IPS DF 19.7 (cell line): ENCODE measurements around the gene STK25.

Experiments
- DNase-seq: peaks from one replicate; pipeline ENCODE4 v3.0.0-alpha.2; 2013; ENCODE audit warnings: low read depth, low spot score

STK25 gene

DNA sequence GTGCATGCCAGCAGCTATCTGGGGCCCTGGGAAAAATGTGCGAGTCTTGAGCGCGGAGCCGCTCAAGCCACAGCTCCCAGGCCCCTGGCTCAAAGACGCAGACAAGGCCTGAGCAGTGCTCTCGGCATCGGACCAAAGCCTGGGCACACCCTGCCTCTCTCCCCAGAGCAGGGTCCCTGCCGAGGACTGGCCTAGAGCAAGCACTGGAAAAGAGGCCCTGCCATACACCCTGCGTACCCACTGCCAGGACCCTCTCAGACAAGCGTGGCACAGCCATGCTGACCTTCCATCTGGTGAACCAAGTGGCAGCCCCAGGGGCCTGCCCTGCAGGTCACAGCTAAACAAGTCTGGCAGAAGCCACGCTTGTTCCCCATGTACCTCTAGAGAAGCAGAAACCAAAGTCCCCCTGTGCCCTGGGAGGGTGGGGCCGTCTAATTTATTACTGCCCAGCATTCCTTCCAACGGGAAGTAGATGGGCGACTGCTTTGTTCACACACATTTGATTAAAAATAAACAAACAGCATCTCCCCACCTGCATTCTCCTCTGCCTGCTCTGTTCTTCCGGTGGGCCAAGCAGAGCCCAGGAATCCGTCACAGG, 14.0 kb downstream of the STK25 start:
- DNase-seq: no peak

DNA sequence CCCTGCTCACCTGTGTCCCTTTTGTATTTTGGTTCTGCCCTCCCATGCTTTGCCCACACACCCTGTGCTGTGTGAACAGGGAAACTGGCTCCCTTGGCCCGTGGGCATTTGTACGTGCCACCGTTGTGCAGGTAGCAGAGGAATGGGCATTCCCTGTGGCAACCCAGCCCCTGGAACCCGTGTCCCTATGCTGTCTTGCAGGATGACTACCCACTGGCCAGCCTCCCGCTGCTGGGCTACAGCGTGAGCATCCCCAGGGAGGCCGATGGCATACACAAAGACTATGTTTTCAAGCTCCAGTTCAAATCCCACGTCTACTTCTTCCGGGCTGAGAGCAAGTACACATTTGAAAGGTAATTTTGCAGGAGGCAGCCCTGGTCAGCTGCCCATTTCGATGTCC, 15.3 kb downstream of the STK25 start:
- no peak for DNase-seq

DNA sequence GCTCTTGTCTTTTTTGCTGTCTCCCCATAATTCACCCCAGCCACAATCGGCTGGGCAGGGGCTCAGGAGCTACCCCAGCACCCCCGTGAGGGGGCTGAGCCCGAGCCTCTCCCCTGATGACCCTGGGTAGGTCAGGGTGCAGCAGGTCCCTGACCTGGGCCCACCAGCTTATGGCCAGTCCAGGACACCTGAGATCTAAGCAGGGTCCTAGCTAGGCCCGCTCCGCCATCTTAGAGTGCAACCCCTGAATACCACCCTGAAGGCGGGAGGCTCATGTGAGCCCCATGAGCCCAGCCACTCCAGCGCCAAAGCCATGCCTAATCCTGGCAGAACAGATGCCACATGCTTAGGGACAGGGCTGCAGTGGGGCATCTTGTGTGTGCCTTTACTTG, 16.2 kb downstream of the STK25 start:
- no peak for DNase-seq

DNA sequence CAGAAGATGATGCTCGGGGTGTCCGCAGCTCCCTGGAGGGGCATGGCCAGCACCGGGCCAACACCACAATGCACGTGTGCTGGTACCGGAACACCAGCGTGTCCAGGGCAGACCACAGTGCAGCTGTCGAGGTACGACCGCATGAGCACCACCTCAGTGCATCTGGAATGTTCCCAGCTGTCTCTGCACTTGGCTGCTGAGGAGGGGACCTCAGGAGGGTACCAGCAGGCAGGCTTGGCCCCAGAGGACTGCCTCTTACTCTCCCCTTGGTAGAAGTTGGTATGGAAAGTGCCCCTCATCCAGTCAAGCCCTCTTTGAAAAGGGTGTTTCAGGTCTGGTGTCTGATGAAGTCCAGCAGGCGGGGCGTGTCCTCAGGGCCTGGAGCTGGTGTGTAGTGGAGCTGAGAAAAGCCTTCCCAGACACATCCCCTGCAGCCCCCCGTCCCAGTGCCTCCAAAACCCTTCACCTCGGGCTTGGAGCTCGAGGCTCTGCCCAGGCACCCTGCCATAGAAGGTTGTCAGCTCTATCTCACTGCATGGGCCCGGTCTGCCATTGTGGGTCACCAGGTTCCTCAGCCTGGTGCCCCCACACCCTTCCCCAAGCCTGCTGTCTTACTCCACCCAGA, 16.7 kb downstream of the STK25 start:
- DNase-seq: no peak

DNA sequence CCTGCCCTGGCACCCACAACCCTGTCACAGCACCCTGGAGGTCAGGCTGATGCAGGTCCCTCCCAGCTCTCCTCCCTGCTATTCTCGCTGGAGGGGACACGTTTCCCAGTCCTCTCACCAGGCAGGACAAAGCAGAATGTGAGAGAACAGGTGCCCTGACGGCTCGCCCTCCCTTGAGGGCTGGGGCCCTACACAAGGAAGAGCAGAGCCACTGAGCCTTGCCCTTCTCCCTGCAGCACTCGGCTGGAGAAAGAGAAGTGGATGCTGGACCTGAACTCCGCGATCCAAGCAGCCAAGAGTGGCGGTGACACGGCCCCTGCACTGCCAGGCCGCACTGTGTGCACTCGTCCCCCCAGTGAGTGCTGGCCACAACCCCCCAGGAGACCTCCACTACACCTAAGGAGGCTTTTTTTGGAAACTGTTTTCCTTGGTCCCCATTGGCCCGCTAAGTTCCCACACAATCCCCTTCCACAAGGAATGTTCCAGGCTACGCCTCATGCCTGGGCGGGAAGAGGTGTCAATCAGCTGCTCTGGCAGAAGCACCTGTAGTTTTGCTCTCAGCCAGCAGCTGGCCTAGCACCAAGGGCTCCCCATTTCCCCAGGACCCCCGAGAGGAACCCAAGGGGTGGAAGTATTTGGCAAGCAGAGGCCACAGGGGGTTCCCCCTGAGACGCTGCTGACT, 17.4 kb downstream of the STK25 start:
- DNase-seq: no peak

DNA sequence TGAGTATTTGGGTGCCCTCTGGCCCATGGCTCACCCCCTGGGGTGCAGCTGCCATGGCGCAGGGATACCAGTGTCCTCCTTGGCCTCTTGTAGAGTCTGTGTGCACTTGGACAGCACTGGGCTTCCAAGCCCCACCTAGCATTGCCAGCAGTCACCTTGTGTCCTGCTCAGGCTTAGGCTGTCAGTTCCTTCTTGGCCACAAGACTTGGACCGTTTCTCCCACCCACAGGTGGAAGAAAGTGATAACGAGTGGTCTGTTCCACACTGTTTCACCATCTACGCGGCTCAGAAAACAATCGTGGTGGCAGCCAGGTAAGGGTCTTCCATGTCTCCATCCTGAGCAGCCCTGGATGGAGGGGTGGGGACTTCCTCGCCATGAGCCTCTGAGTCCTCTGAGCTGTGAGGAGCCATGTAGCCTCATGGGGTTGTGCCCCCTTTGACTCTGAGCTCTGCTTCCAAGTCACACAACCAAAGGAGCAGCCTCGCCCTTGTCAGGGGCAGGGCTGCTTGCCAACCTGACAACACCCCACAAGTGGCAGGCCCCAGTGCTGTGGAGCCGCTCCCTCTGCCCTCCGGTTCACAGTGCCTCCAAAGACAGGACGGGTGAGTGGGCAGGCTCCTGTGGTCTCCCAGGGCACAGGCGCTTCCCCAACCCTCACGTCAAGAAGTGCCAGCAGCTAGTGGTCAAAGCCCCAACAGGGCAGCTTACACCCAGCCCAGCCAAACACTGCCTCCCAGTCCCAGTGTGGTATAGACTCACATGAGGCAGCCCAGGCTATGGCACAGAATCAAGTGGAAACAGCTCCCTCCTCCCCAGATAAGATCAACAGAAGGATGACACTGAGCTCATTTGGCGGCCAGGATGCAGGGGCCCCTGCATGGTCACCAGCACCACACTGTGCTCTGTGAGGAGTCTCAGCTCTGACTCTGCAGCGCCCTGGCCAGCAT, 18.4 kb downstream of the STK25 start:
- DNase-seq: no peak

DNA sequence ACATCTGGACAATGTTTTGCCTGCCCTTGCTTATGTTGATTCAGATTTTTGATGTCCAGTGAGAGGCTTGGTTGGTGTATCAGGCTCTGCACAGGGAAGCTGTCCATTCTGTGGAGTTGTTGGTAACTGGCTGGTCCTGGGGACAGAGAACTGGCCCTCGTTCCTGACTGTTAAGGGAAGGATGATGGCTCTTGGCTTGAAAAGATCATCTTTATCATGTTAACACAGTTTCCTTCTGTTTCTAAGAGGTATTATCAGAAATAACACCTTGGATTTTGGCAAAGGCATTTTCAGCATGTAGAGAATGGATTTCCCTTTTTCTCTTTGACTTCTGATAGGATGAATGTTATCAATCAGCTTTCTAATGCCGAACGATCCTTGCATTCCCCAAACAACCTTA, 19.3 kb downstream of the STK25 start:
- DNase-seq: no peak

DNA sequence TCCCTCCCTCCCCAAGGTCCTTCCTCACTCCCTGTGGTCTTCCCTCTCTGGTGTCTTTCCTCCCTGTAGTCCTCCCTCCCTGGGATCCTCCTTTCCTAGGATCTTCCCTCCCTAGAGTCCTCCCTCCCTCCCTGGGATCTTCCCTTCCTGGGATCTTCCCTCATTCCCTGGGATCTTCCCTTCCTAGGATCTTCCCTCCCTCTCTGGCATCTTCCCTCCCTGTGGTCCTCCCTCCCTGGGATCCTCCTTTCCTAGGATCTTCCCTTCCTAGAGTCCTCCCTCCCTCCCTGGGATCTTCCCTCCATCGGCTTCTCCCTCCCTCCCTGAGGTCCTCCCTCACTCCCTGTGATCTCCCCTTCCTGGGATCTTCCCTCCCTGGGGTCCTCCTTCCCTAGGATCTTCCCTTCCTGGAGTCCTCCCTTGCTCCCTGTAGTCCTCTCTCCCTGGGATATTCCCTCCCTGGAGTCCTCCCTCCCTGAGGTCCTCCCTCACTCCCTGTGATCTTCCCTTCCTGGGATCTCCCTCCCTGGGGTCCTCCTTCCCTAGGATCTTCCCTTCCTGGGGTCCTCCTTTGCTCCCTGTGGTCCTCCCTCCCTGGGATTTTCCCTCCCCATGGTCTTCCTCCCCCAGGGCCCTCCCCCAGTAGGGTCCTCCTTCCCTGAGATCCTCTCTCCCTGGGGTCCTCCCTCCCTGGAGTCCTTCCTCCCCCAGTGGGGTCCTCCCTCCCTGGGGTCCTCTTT, 23.0 kb downstream of the STK25 start:
- no peak for DNase-seq

DNA sequence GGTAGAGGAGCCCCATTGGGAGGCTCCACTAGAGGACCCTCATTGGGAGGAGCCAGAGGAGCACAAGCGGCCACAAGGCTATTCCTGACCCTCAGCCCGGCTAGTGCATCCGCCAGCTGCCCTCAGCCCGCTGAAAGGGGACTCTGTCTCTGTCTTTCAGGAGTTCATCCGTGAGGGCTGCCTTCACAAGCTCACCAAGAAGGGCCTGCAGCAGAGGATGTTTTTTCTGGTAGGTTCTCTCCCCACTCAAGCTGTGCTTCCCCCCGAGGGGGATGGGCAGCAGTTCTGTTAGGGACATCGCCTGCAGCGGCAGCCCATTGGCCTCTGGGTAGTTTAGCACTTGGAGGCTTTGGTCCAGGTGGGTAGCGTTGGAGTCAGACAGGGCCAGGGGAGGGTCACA, 25.1 kb downstream of the STK25 start:
- no peak for DNase-seq

DNA sequence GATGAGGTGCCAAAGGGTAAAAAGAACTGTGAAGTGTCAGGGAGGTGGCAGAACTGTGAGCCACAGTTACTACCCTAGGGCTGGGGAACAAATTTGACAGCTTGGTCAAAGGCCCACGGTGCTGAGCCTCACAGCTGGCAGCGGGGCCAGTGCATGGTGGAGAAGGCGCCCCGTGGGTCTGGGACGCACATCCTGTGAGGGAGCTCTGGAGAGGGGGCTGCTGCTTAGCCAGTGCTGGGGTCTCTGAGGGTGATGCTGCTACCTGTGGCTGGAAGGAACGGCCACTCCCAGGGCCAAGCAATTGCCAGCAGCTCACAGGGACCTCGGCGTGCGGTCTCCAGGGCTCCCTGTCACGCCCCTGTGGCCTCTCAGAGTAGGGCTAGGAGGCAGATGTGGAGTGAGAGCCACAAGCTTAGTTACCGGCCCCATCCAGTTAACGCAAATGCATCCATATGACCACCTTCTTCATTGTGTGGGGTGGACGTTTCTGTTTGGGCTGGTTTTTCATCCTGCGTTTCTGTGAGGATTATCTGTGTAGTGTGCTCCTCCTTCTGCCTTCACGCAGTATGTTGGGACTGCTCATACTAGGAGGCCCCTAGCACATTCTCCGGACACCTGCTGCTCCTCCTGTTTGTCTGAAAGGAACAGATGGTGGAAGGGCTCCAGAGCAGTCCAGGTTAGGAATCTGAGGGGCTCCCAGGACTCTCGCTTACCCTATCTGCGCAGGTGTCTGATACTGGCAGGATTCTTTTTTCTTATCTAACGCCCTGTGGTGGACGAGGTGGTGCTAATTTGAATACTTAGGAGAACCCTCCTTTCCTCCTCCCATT, 26.0 kb downstream of the STK25 start:
- no peak for DNase-seq

DNA sequence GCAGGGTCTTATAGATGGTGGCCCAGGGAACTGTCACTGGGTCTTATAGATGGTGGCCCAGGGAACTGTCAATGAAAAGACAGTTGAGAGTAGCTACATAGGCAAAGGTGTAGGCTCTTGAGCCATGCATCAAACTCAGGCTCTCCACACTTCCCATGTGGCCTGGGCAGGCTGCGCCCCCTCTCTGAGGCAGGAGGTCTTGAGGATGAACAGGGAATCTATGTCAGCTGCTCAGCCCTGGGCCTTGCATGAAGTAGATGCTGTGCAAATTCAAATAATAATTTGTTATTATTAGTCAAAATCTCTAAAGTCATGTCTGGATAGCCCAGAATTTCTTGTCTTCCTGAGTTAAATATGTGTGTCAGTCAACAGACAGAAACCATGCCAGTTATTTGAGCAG, 26.7 kb downstream of the STK25 start:
- DNase-seq: no peak

DNA sequence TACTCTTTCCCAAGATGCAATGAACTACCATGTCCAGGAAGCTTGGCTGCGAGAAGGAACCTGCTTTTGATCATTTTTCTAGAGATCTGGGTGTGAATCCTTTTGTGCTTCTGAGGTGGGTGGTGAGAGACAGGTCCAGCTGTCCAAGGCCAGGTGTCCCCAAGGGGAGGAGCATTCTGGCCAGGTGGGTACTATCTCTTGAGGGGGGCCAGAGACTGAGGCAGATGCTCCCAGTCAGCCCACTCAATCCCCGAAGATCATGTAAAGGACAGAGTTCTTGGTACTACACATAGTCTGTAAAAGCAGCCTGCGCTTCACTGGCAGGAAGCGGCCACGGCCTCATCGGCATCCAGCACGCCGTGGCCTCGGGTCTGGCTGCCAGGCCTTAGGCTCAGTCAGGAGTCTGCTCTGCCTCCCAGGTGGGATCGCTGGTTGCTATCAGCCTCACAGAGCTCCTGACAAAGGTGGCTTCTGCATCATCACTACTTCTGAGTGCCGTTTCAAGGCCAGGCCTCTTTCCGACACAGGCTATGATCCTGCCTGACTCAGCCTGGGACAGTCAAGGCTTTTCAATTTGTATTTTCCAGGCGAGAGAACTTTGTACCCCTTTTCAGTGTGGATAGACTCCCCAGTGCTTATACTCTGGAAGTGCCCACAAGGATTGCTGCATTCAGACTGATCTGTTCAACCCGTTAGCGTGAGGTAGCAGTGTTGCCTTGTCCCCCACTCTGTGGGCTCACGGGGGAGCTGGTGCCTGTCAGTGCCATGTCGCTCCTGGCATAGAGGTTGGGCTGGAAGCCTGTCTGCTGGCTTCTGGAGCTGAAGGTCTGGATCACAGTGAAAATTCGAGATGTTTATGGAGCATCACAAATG, 29.1 kb downstream of the STK25 start:
- no peak for DNase-seq

DNA sequence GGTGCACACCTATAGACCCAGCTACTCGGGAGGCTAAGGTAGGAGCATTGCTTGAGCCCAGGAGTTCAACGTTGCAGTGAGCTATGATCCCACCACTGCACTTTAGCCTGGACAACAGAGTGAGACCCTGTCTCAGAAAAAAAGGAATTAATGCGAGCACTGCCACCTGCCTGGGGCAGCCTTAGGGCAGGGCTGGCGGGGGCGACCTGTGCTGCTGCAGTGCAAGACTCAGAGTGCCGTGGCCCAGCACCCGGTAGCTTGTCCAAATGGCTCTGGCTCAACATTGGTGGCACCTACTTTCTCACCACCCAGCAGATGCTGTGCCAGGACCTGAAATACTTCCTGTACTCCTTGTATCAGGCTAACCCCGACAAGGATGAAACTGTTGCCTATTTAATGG, 30.2 kb downstream of the STK25 start:
- DNase-seq: no peak

DNA sequence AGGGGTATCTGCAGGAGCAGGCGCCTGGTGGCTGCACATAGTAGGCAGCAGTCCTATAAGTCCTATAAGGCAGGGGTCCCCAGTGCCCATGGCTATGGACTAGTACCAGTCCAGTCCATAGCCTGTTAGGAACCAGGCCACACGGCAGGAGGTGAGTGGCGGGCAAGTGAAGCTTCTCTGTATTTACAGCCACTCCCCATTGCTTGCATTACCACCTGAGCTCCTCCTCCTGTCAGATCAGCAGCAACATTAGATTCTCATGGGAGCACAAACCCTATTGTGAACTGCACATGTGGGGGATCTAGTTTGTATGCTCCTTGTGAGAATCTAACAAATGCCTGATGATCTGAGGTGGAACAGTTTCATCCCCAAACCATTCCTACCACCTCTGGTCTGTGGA, 33.1 kb downstream of the STK25 start:
- DNase-seq: no peak

DNA sequence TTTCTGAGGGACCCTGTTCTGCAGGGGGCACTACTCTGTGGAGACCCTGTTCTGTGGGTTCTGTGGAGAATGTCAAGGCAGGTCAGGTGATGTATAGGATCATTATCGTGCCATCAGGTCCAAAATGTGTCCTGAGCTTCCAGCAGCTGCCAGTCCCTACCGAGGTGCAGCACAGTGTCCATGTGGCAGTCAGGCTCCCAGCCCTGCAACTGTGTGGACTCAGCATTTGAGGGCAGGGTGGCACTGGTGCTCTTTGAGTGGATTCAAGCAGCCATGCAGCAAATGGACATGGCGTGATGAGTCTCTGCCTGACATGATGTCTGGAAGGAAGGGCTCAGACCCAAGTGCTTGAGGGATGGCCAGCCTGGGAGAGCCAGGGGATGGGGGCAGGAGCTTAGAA, 35.0 kb downstream of the STK25 start:
- no peak for DNase-seq

DNA sequence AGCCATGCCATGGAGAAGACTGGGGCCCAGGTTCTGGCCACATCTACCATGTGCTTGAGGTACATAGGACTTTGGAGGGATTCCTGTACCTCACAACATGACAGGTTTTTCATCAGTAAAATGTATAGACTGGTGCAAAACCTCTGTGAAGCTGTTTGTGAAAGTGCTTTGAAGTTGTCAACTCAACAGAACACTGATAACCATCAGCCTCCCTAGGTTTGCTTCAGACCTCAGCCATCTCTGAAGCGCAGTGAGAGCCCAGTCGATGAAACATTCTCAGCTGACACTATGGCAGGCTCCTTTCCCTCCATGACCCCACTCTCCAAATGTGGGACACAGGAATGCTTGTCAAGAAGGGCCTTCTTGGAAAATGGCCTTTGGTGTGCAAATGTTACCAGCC, 38.6 kb downstream of the STK25 start:
- DNase-seq: no peak

DNA sequence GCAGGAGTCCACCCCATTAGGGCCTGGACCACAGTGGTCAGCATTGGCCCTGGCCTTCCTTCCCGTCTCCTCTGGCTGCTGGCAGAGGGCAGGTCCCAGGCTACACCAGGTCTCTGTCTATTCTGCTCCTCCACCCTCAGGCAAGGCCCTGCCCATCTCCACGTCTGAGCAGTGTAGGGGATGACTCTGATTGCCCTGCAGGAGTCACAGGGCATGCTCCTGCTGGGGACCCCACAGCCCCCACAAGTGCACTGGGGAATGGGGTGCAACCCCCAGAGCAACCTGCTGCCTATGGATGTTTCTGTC, 40.0 kb downstream of the STK25 start:
- no peak for DNase-seq

DNA sequence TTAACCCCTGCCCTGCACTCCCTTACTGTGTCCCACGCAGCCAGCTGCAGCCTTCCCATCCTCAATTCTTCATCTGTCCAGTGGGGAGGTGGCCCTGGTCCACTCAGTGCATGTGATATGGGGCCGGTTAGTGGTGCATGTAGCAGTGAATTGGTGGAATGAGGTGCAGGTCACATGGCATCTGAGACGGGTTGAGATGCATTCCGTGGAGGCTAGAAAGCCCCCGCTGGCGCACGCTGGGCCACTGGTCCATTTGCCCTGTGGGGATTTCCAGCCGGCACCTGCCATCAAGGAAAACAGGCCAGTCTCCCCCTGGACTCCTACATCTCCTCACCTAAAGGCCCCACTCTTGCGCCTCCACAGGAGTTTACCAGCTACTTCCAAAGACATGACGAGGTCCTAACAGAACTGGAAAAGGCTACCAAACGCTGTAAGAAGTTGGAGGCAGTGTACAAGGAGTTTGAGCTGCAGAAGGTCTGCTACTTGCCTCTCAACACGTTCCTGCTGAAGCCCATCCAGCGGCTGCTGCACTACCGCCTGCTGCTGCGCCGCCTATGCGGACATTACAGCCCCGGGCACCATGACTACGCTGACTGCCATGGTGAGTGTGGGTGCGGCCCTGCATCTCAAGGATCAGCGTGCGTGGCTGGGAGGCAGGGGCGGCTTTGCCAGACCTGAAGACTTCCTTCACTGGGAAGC, 40.5 kb downstream of the STK25 start:
- no peak for DNase-seq

DNA sequence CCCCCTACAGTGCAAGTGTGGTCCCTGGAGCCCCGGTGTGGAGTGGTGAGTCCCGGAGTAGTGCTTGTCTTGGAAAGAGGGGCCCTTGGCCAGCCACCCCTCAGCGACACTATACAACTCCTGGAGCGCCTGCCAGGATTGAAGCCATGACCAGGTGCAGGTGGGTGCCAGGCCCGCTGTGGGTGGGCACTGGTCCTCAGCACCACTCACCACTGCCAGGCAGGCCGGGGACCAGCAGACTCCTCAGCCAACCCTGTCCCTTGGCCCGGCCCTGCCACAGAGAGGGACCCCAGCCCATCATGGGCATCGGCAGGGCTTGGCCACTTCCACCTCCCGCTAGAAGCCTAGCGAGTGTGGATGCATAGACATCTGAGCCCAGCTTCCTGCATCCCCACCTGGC, 42.2 kb downstream of the STK25 start:
- DNase-seq: no peak
